Heart left ventricle (tissue), 16 donors: Measurements from ENCODE around the gene MYL4. TPM values are rescaled to one million over a fixed set of nuclear protein-coding genes. Genes with fewer than 3 reads are reported as not detected.

Experiments
- ATAC-seq, 4 donors: fragments of 200-7000 bp; cut with Tn5 transposase; one replicate each; pipeline ENCODE4 v1.9.1; 2020 to 2022; ENCODE audit warnings: moderate library complexity in 4 of 4, mild to moderate bottlenecking in 3 of 4, moderate number of reproducible peaks in 1 of 4
- DNase-seq, 5 donors: peaks; one replicate each; pipeline ENCODE4 v3.0.0-alpha.2; 2020
- H3K27ac ChIP-seq, 12 donors: fragments of 200-600 bp; sonication (generic) in 4 of 12; one replicate each; pipeline versions ENCODE4 v1.5.0 to v1.8.0; 2016 to 2022; ENCODE audit warnings: mild to moderate bottlenecking in 2 of 12
- H3K27me3 ChIP-seq, 9 donors: fragments of 200-600 bp; sonication (generic) in 2 of 9; one replicate each; pipeline versions ENCODE4 v1.5.1 to v1.8.0; 2016 to 2022; ENCODE audit warnings: mild to moderate bottlenecking in 3 of 9
- H3K36me3 ChIP-seq, 9 donors: fragments of 200-600 bp; sonication (generic) in 2 of 9; one replicate each; pipeline versions ENCODE4 v1.5.0 to v1.8.0; 2018 to 2022; ENCODE audit warnings: mild to moderate bottlenecking in 2 of 9
- H3K4me1 ChIP-seq, 12 donors: fragments of 200-600 bp; sonication (generic) in 4 of 12; one replicate each; pipeline versions ENCODE4 v1.5.0 to v1.8.0; 2016 to 2022; ENCODE audit warnings: mild to moderate bottlenecking in 3 of 12
- H3K4me3 ChIP-seq, 12 donors: fragments of 200-600 bp; sonication (generic) in 4 of 12; one replicate each; pipeline versions ENCODE4 v1.5.0 to v1.8.0; 2017 to 2022; ENCODE audit warnings: mild to moderate bottlenecking in 9 of 12, moderate library complexity in 4 of 12
- H3K9me3 ChIP-seq, 12 donors: fragments of 200-600 bp; sonication (generic) in 4 of 12; one replicate each; pipeline versions ENCODE4 v1.5.0 to v1.8.0; 2016 to 2022; ENCODE audit warnings: mild to moderate bottlenecking in 1 of 12
- CTCF ChIP-seq, 12 donors: fragments of 200-600 bp; sonication (generic) in 4 of 12; IDR thresholded peaks; one replicate each; pipeline versions ENCODE4 v1.5.0 to v1.8.0; 2018 to 2022; ENCODE audit warnings: antibody characterized with exemption in 12 of 12, mild to moderate bottlenecking in 5 of 12
- POLR2A ChIP-seq, 2 donors: fragments of 450-650 bp; IDR thresholded peaks; one replicate each; pipeline ENCODE4 v1.6.1; 2017; ENCODE audit warnings: antibody characterized with exemption in 2 of 2, mild to moderate bottlenecking in 2 of 2, moderate library complexity in 2 of 2
- WGBS, 4 donors: extraction: QIAGEN DNeasy Blood & Tissue Kit in 2 of 4; methylation state at CpG; one replicate each; pipeline versions ENCODE4 v1.1.5 to v1.1.7; 2013 to 2018; 5-methylcytosine and 5-hydroxymethylcytosine counted together
- intact Hi-C, 10 donors: fragments of 100-400 bp; cut with DNase I; formaldehyde crosslinking; loops; one replicate each; pipeline versions ENCODE4 v1.11.1 to v1.14.2; 2022
- polyA plus RNA-seq, 2 donors: library from polyadenylated mRNA; stranded (reverse); fragments of 200-250 nt; gene quantifications; one replicate each; pipeline ENCODE4 v1.2.3, GENCODE V29; 2013
- total RNA-seq, 9 donors: library from RNA; depleted of rRNA in 2 of 9; stranded (reverse); fragments of >200 nt in 2 of 9; fragmentation: NEBNext Ultra II Directional in 3 of 9; extraction: Animal tissue kit (Norgen Biotek cat#: 25700) in 3 of 9; gene quantifications; one replicate each; pipeline versions ENCODE4 v1.1.0 to v1.2.4, GENCODE V29; 2016 to 2023
- donor health status: ischemic (EF 13 %, LVEDD 7.1; RV severe dilation, severe dysfunction).
- donor health status: healthy with polysubstance abuse.
- donor health status: DM: no; HTN: yes; CAD: no.
- donor health status: DM: no; HTN: no; CAD: no.
- donor health status: ischemic (EF 25% LVEDD 6.9; RV normal size, moderate dysfunction).
- donor health status: ischemic (EF 25% LVEDD 5.7; RV mildly dilated, moderate dysfunction).
- donor health status: healthy.
- donor health status: DM: yes; HTN: yes; CAD: no.
- donor health status: ischemic (EF 35%, LVEDD 5.7; RV mildly dilated, moderate dysfunction).
- donor health status: nonischemic (EF 11% LVEDD 7.7; RV severe dilation, severe dysfunction).
- donor health status: DM: yes; HTN: yes; CAD: no.
- donor health status: PGD.
- donor health status: ischemic (EF 29% LVEDD 5.4; RV normal size, mild dysfunction).
- donor health status: nonischemic (EF 23%, LVEDD 6.1; RV moderate dilation, normal function).

MYL4 gene
- total and polyA plus RNA-seq, 11 donors = 24.9 to 750 (median 69.0) TPM

GRCh38 chr17:47203984-47204721 is 5.0 kb upstream of the MYL4 start:
- H3K27ac ChIP-seq = peak overlapping the region in 11 of 12 donors; percentile 56 to 88 (median 72)
- ATAC-seq = peak in 1 of 4 donors; percentile 13
- peaks cover 0 to 63% (median 31%) of the 10 kb centered on the region in 12 donors for H3K4me1 ChIP-seq
- no peak overlapping the region for H3K4me3 ChIP-seq
- H3K36me3 ChIP-seq = no peaks in the 10 kb centered on the region
- 67 to 76% (median 70%) methylated on average over 6 of the region's 6 CpGs for WGBS, 4 donors
- H3K27me3 ChIP-seq = no peaks in the 10 kb centered on the region
- no peak for DNase-seq
- no peak for TF ChIP-seq POLR2A (IDR thresholded peaks at IDR 0.05)
- H3K9me3 ChIP-seq = no peaks in the 10 kb centered on the region
- intact Hi-C loops = no loop called here

GRCh38 chr17:47204722-47205418 is 4.3 kb upstream of the MYL4 start:
- WGBS, 4 donors = 21 to 30% (median 26%) methylated on average over 6 of the region's 6 CpGs
- H3K27me3 ChIP-seq = no peaks in the 10 kb centered on the region
- H3K4me3 ChIP-seq = peak overlapping the region in 6 of 12 donors; percentile 0 to 23 (median 7)
- peaks cover 0 to 56% (median 32%) of the 10 kb centered on the region in 12 donors for H3K4me1 ChIP-seq
- no peaks in the 10 kb centered on the region for H3K9me3 ChIP-seq
- no peak for TF ChIP-seq CTCF (IDR thresholded peaks at IDR 0.05)
- no peak for TF ChIP-seq POLR2A (IDR thresholded peaks at IDR 0.05)
- no peaks in the 10 kb centered on the region for H3K36me3 ChIP-seq
- intact Hi-C loops = no loop called here
- H3K27ac ChIP-seq = peak overlapping the region; percentile 41 to 88 (median 72)
- peak; percentile 83 to 90 (median 86) for ATAC-seq
- DNase-seq = peak in 4 of 5 donors; percentile 48 to 61 (median 48)

DNA sequence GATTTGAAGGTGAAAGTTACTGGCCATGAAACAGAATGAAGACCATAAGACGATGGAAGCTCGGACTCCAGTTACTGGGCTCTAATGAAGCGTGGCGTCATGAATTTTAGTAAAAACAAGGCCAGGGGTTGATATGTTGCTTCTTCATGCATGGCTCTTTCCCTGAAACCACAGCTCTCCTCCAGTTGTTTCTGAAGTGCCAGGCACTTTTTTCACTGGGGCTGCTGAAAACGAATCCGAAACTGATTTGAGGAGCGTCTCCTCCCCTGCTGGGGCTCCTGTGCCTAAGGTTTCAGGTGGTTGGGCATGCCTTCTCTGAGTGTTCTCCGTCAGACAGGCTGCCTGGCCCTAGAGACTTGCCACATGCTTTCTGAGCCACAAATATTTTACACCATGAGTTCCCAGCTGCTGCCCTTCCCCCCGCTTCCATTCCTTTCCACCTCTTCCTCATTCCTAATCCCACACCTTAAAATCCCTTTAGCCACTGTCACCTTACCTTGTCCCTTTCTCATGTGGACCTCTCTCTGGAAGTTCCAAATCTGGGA is 3.7 kb upstream of the MYL4 start:
- Histone ChIP-seq H3K27ac (peak overlapping the region; percentile 41 to 88 (median 72)), H3K4me1 (peaks cover 0 to 55% (median 38%) of the 10 kb centered on the region in 12 donors), H3K9me3 (no peaks in the 10 kb centered on the region), H3K36me3 (no peaks in the 10 kb centered on the region), H3K4me3 (peak overlapping the region in 7 of 12 donors; percentile 0 to 23 (median 7)), H3K27me3 (no peaks in the 10 kb centered on the region)
- intact Hi-C loops = no loop called here
- DNase-seq (peak in 4 of 5 donors; percentile 56 to 71 (median 56)), ATAC-seq (peak; percentile 49 to 82 (median 60))
- TF ChIP-seq CTCF (IDR thresholded peaks at IDR 0.05) (no peak), POLR2A (IDR thresholded peaks at IDR 0.05) (no peak)
- 31 to 35% (median 34%) methylated on average over 9 of the region's 9 CpGs for WGBS, 4 donors

DNA sequence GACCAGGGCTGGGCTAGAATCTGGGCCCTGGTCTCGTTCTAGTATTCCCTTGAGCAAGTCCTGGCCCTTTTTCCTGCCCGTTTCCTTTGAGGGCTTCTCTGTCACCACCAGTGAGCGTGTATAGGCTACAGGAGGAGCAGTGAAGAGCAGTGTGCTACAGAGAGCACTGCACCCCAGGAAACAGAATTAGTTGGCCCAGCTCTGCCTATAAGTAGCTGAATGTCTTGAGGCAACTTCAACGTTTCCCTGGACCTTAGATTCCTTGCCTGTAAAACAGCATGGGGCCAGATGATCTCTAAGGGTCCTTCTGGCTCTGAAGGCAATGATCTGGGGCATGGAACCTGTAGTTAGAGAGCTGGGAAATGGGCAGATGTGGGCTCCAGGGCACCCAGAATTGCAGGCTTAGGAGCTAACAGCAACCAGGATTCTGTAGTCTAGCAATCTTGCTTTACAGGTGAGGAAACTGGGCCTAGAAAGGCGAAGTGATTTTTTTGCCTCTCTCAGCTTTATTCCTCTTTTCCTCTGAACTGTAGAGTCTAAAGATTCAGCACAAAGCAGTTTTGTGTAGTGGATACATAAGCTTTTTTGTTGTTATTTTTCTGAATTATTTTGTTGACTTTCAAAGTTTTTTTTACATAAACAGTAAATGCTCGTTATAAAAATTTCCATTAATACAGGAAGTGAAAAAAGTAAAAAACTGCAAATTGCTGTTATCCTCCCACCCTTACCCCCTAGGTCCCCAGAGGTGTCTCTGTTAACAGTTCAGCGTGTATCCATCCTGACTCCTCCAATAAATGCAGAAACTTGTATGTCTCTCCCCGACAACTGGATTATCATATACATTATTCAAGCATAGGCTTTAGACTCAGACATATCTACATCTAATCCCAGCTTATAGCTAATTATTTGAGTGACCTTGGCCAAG is 1.7 kb upstream of the MYL4 start:
- TF ChIP-seq POLR2A (IDR thresholded peaks at IDR 0.05) (no peak), CTCF (IDR thresholded peaks at IDR 0.05) (no peak)
- H3K4me3 ChIP-seq = no peak overlapping the region
- H3K27ac ChIP-seq = peak overlapping the region in 1 of 12 donors; percentile 88
- 80 to 87% (median 85%) methylated on average over 8 of the region's 8 CpGs for WGBS, 4 donors
- no peaks in the 10 kb centered on the region for H3K36me3 ChIP-seq
- H3K9me3 ChIP-seq = no peaks in the 10 kb centered on the region
- intact Hi-C loops = no loop called here
- ATAC-seq = no peak
- no peak for DNase-seq
- H3K27me3 ChIP-seq = no peaks in the 10 kb centered on the region
- H3K4me1 ChIP-seq = peaks cover 0 to 51% (median 39%) of the 10 kb centered on the region in 12 donors
